GM21526 (cell line): ENCODE data around the gene ITPA.
"Not testable (repeated sequence)": the region's sequence is repeated elsewhere in the genome, so short reads cannot be mapped to it uniquely, and the experiment has no call there.

Experiments
- ATAC-seq: cut with Tn5 transposase; IDR thresholded peaks from one replicate; pipeline ENCODE4 v1.9.1; 2021; ENCODE audit warnings: moderate library complexity; ENCODE audit not compliant: unreplicated experiment, low FRiP score

The ITPA gene

GRCh38 chr20:3195590-3196237 lies 13.6 kb upstream of the ITPA start:
- no peak for ATAC-seq

GRCh38 chr20:3199206-3199605 lies 10.1 kb upstream of the ITPA start:
- ATAC-seq, result no peak

- ATAC-seq, result no peak
These were observed 9.1 kb upstream of the ITPA start for GRCh38 chr20:3199976-3200755.

GRCh38 chr20:3202965-3203314 lies 6.4 kb upstream of the ITPA start:
- no peak for ATAC-seq

- ATAC-seq, result no peak
These were observed 5.8 kb upstream of the ITPA start for GRCh38 chr20:3203315-3204123.

- peak; percentile 76 for ATAC-seq
These were observed 5.0 kb upstream of the ITPA start, which contains the start of gene DDRGK1 for GRCh38 chr20:3204124-3204794. Gene DDRGK1, minus strand, starts transcription at chr20:3204682. Its CDS starts 55 bp downstream, at chr20:3204627.

DNA sequence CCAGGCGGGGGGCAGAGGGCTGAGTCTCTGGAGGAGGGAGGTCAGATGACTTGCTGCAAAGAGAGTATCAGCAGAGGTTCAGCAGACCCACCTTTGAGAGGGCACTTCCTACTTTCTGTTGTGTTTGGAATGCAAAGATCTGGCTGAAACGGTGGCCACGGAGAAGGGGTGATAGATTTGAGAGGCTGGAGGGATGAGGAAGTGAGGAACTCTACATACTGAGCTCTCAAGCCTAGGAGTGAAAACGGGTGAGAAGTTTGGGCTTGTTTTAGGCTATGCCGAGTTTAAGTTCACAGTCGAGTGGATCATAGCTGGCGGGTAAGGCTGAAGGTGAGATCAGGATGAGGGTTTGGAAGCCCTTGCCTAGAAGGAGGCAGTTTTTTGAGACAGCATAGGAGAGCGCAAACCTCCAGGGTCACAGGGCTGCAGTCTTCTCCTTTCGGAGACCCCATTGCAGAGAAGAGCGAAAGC lies 477 bp upstream of the ITPA start:
- ATAC-seq, result no peak

GRCh38 chr20:3209946-3210317 lies 634 bp downstream of the ITPA start:
- no peak for ATAC-seq

DNA sequence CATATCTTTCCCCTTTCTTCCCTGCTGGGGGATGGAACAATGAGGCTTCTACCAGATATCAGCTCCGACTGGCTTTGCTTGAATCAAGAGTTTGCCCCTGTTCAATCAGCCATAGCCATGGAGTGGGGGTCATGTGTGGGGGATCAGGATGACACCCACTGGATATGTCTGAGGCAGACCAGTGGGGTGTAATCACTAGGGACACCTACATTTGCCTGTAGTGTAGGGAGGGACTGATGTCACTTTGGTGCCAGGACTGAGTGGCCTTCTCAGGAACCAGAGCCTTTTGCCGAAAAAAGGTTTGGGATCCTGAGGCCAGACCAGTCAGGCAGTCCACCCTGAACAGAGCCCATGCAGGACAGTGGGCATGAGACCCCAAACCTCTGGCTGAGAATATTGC lies 1.0 kb downstream of the ITPA start:
- ATAC-seq, result no peak

DNA sequence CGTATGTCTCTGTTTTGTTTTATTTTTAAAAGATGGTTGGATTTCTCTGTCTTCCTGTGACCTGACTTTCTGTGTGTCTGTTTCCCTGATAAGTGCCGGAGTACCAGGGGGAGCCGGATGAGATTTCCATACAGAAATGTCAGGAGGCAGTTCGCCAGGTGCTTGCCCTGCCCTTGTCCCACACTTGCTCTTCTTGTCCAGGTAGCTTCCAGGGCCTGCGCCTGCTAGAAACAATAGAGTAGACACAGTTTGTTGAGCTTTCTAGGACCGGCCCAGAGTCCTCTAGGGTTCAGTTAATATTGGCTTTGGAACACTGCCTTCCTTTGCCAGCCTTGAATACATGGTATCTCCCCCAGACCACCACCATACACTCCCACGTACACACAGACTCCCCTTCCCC lies 3.9 kb downstream of the ITPA start:
- ATAC-seq, result no peak

DNA sequence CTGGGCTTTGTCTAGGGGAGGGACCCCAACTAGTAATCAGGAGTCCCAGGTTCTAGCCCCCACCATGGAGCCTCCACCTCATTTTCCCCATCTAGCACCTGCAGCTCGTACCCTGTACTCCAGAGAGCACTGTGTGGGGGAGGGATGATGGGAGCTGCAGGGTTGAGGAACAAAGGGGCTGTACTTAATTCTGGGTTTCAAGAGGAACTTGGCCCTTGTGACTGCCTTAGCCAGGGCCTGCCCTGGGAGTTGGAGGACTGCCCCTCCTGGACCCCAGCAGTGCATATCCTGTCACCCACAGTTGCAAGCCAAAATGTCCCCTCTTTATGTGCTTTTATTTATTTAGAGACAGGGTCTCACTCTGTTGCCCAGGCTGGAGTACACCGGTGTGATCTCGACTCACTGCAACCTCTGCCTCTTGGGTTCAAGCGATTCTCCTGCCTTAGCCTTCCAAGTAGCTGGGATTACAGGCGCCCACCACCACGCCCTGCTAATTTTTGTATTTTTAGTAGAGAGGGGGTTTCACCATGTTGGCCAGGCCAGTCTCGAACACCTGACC lies 6.1 kb downstream of the ITPA start:
- not testable (repeated sequence) for ATAC-seq

DNA sequence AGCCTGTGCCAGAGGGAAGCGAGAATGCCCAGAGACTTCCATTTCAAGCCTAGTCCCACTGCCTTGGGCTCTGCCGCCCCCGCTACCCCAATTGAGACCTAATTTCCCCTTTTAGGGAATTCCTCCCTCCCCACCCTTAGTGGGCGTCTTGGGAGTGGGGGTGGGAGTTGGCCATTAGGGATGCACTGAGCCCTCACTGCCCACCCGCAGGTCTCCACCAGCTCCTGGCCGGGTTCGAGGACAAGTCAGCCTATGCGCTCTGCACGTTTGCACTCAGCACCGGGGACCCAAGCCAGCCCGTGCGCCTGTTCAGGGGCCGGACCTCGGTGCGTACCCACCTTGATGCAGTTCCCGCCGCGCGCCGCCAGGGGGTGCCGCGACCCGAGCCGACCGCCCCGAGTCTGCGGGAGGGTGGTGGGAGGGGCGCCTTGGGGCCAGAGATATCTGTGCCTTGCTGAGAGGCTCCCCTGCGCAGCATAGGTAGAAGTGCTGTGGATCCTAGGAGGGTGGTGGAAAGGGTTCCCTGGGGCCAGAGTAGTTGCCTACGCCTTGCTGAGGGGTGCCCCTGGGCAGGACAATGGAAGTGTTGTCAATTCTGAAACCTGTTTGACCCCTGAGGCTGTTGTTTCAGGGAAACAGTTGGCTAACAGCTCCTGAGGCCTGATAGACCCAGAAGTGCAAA lies 9.2 kb downstream of the ITPA start:
- peak; percentile 61 for ATAC-seq

DNA sequence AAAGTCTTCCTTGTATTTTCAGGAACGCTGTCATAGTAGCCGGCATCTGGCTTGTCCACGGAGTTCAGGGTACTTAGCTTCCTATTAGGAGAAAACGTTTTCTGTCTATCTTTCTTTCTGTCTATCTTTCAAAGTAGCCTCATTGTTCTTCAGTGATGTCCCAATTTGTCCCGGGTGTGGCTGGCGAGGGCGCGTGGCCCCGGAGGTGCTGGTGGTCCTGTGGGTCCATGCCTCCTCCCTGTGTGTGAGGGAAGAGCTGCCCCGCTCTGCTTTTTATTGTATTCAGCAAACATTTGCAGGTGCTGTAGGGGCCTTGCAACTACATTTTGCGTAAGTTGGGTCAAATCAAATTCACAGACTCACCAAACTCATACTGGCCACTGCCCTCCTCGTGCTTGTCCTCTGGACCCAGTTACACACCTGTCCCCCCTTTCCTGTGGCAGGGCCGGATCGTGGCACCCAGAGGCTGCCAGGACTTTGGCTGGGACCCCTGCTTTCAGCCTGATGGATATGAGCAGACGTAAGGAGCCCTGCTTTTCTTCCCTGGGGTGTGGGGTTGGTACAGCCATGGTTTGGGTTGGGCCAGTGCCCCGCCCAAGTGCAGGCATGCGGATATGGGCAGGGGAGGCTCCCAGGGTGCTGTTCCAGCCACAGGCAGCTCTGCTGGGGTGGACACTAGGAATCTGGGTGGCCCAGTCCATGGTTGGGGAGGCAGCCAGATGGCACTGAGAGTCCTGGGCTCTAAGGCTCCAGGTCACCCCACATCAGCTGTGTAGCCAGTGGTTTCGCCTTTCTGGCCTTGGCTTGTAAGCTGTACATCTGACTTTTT lies 12.3 kb downstream of the ITPA start:
- ATAC-seq, result no peak

GRCh38 chr20:3222635-3223600 lies 13.6 kb downstream of the ITPA start:
- ATAC-seq, result no peak

GRCh38 chr20:3223651-3223993 lies 14.3 kb downstream of the ITPA start:
- no peak for ATAC-seq

- no peak for ATAC-seq
These were observed 14.8 kb downstream of the ITPA start for GRCh38 chr20:3223994-3224680.

- no peak for ATAC-seq
These were observed 15.6 kb downstream of the ITPA start for GRCh38 chr20:3224681-3225421.
